HG03469 (cell line): Measurements from ENCODE around the gene TPM4.
"Not testable (repeated sequence)": the region's sequence is repeated elsewhere in the genome, so short reads cannot be mapped to it uniquely, and the experiment has no call there.

Experiments
- ATAC-seq: cut with Tn5 transposase; IDR thresholded peaks from one replicate; pipeline ENCODE4 v1.9.1; 2021; ENCODE audit warnings: mild to moderate bottlenecking, moderate library complexity, moderate number of reproducible peaks; ENCODE audit not compliant: unreplicated experiment

The TPM4 gene

GRCh38 chr19:16076154-16076957, at the start of gene TPM4:
TPM4 (plus strand) TSS chr19:16076495; CDS start chr19:16076566, 71 bp downstream.
- ATAC-seq: no peak

DNA sequence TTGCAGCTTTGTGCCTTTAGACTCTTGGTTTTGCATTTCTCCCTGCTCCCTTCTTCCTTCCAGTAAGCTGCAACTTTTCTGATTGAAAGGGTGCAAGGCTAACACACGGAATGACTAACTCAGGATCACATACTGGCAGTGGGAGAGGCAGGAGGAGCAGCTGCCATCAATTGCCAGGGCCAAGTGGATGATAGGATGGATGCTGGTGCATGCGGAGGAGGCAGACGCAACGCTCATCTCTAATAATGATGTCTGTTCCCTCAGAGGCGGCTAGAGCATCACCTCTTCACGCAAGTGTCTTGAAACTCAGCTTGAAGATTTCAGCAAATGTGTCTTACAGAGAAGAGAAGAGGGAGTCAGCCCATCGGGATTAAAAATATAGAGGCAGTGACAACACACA, 49.5 kb upstream of the TPM4 start:
- no peak for ATAC-seq

DNA sequence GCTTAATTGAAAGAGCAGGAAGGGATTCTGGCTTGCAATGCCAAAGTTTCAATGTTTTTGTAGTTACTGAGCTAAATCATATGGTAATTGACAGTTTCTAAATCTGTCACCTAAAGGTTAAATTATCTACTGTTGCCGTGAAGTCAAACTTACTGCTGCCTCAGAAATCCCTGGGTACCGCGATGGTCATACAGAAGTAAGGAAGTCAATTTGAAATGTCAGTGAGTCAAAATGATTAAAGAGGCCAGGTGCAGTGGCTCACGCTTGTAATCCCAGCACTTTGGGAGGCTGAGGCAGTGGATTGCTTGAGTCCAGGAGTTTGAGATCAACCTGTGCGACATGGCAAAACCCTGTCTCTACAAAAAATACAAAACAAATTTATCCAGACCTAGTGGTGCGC, 48.8 kb upstream of the TPM4 start:
- no peak for ATAC-seq

DNA sequence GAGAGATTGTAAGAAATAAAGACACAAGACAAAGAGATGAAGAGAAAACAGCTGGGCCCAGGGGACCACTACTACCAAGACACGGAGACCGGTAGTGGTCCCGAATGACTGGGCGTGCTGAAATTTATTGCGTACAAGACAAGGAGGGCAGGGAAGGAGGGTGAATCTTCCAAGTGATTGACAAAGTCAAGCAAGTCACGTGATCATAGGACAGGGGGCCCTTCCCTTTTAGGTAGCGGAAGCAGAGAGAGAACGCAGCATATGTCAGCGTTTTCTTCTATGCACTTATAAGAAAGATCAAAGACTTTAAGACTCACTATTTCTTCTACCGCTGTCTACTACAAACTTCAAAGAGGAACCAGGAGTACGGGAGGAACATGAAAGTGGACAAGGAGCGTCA, 46.1 kb upstream of the TPM4 start:
- ATAC-seq: not testable (repeated sequence)

GRCh38 chr19:16030964-16031871, 45.1 kb upstream of the TPM4 start:
- no peak for ATAC-seq

DNA sequence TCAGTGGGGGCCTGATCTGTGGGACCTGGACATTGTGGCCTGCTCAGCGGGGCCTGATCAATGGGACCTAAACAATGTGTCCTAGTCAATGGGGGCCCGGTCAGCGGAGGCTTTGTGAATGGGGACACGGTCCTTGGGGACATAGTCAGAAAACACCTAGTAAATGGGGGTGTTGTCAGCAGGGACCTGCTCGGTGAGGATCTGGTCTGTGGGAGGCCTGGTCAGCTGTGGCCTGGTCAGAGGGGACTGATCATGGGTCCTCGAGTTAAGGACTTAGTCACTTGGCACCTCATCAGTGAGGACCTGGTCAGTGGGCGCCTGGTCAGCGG, 44.5 kb upstream of the TPM4 start:
- ATAC-seq: no peak

DNA sequence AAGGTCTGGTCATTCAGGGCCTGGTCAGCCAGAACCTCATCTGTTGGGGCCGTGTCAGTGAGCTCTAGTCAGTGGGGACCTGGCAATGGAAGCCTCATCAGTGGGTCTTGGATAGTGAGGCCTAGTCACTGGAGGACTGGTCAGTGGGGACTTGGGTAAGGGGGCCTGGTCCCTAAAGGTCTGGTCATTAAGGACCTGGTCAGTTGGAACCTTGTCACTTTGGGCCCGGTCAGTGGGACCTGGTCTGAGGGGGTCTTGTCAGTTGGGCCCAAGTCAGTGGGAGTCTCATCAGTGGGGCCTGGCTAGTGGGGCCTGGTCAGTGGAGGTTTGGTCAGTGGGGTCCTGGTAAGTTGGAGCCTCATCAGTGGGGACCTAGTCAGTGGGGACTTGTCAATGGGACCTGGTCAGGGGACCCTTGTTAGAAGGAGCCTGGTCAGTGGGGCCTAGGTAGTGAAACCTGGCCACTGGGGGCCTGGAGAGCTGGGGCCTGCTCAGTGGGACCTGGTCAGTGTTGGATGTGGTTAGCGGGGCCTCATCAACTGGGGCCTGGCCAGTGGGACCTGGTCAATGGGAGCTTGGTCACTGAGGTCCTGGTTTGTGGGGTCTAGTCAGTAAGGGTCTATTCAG, 43.7 kb upstream of the TPM4 start:
- ATAC-seq: no peak

DNA sequence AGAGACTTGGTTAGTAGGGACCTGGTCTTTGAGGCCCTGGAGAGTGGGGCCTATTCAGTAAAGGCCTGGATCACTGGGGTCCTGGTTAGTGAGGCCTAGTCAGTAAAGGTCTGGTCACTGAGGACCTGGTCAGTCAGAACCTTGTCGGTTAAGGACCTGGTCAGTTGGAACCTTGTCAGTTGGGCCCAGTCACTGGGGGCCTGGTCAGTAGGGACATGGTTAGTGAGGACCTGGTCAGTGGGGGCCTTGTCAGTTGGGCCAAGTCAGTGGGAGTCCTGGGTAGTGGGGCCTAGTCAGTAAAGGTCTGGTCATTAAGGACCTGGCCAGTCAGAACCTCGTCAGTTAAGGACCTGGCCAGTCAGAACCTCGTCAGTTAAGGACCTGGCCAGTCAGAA, 43.2 kb upstream of the TPM4 start:
- ATAC-seq: no peak

DNA sequence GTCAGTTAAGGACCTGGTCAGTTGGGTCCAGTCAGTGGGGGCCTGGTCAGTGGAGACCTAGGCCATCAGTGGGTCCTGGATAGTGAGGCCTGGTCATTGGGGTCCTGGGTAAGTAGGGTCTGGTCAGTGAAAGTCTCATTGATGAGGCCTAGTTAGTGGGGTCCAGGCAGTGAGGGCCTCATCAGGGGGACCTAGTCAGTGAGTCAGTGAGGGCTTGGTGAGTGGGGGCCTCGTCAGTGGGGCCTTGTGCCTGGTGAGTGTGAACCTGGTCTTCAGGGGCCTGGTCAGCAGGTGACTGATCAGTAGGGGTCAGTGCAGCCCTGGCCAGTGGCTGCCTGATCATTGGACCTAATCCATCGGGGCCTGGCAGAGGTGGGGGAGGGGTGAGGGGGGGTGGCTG, 42.6 kb upstream of the TPM4 start:
- ATAC-seq: no peak

DNA sequence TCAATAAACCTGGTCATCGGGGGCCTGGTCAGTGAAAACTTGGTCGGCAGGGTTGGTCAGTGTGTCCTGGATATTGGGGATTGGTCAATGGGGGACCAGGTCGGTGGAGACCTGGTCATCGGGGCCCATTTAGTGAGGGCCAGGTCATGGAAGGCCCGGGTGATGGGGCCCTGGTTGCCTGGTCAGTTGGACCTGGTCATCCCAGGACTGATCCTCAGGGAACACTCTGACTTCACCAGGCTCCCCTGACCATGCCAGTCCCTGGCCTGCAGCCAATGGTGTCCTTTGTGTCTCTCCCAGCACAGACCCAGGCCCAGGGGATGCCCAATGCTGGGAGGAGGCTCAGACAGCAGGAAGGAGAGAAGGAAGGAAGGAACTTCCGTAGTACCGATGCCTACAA, 42.1 kb upstream of the TPM4 start:
- no peak for ATAC-seq

DNA sequence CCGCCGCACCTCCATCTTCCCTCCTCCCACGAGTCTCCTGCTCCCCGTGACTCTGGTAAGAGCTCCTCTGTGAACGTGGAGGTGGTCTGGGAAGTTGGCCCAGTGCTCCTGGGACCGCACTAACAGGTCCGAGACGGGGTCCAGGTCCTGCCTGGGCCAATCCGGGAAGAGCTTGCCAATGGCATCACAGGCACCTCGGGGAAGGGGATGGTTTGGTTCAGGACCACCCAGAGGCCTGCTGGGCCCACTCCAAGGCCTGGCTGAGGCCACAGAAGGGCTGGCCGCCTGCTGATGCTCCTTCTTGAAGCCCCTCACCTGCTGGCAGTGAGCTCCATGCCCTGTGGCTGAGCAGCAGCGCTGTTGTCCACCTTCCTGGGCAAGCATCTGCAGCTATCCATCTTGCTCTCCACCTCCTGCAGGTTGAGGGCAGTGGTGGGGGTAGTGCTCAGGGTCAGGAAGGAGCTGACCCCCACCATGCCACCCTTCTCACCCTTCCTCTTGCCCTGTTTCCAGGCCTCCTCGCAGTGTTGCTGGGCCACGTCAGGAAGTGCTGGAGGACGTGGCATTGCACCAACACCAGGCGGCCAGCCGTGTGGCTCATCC, 41.2 kb upstream of the TPM4 start:
- no peak for ATAC-seq

- no peak for ATAC-seq
Measured at GRCh38 chr19:16035601-16036297, 40.5 kb upstream of the TPM4 start.

GRCh38 chr19:16036397-16036925, 39.8 kb upstream of the TPM4 start:
- ATAC-seq: no peak

DNA sequence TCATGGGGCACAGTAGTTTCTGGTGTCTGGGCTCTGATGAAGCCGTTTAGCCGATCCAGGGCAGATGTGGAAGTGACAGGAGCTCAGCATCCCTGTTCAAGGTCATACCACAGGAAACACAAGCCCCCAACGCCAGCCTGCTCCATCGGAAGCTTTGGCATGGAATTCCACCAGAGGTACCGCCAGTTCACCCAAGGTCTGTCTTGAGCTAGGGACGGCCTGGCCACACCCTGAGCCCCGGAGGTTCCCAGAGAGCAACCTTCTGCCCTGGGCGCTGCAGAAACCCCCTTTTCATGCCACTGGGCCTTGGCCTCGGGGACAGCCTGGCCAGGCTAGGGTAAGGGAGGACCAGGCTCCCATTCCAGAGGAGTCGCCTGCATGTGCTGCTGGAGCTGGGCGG, 39.4 kb upstream of the TPM4 start:
- ATAC-seq: no peak

GRCh38 chr19:16037424-16038195, 38.7 kb upstream of the TPM4 start:
- ATAC-seq: no peak

DNA sequence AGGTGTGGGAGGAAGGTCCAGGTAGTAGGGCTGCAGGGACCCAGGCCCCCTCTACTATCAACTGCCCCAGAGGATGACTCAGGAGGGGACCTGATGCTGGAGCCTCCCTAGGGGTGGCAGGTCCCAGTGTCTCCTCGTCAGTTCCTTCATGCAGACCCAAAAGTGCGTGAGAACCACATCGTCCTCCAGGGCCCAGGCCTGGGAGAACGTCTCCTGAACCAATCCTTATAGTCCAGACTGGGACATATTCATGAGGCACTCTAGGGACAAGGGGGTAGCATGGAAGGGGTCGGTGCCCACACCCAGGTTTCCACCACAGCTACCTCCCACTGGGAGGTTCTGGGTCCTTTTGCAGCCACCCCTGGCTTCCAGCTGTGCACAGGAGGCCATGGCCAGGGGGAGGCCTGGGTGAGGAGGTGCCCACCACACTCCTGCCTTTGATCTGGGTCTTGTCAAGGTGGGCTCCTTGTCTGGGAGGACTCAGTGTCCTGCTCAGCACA, 38.0 kb upstream of the TPM4 start:
- no peak for ATAC-seq

- ATAC-seq: no peak
Measured at GRCh38 chr19:16039081-16039480, 37.2 kb upstream of the TPM4 start.

DNA sequence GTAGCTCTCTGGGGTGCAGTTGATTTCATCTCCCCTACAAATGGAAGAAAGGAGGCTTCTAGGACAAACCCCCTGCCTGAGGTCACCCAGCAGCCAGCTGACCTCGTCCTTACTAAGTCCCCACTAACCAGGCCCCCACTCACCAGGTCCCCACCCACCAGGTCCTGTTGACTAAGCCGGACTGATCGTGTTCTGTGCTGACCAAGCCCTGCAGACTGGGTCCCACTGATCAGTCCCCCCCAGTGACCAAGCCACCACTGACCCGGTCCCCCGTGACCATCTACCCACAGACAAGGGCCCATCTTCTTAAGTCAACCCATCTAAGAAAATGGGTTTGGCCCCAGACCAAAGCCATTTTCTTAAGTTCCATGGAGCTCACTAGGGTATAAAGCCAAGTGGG, 36.8 kb upstream of the TPM4 start:
- ATAC-seq: no peak

DNA sequence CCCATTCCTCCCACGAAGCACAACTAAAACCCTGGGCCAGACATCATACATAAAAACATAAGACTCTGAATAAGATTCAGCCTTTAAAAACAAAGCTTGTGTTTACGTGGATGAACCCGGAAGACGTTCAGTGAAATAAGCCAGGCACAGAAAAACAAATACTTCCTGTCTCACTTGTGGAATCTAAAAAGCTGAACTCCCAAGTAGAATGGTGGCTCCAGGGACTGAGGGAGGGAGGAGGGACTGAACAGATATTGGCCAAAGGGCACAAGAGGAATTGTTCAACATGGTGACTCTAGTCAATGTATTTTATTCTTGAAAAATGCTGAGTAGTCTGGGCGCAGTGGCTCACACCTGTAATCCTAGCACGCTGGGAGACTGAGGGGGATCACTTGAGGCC, 35.7 kb upstream of the TPM4 start:
- no peak for ATAC-seq
